ENCODE measurements around the gene SORBS2. TPM values are rescaled to one million over a fixed set of nuclear protein-coding genes. Genes with fewer than 3 reads are reported as not detected.

SORBS2 gene
- total RNA-seq, 4 donors from 2014 or later = 92.7 to 234 (median 122) TPM

DNA sequence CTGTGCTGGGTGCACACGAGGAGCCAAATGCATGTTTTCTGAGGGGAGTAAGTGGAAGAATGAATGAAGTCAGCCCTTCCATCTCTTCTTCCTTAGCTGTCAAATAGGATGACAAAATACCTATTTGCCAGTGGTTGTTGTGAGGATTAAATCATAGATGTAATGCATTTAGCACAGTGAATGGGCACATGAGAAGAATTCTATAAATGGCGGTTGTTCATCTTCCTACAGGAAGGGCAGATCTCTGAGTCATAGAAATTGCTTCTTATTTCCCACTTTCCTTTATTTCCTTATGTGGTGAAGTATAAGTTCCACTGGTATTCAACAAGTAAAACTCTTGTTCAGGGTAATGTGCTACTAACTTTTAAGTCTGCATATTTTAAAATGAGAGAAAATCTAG lies 83.1 kb downstream of the SORBS2 start:
- in situ Hi-C loops (cut with MboI; ENCODE audit: low pct_ligation_motif_present in 1 of 4, low pct_unique_long_range_greater_than_20kb in 1 of 4, low sequenced_read_pairs in 3 of 4) = no loop called here
- no peak for TF ChIP-seq EP300 (IDR thresholded peaks at IDR 0.05; ENCODE audit: low read depth)
- TF ChIP-seq POLR2A (IDR thresholded peaks at IDR 0.05) = no peak
- no peak for TF ChIP-seq POLR2AphosphoS5 (IDR thresholded peaks at IDR 0.05)
- TF ChIP-seq, protein P1, sequence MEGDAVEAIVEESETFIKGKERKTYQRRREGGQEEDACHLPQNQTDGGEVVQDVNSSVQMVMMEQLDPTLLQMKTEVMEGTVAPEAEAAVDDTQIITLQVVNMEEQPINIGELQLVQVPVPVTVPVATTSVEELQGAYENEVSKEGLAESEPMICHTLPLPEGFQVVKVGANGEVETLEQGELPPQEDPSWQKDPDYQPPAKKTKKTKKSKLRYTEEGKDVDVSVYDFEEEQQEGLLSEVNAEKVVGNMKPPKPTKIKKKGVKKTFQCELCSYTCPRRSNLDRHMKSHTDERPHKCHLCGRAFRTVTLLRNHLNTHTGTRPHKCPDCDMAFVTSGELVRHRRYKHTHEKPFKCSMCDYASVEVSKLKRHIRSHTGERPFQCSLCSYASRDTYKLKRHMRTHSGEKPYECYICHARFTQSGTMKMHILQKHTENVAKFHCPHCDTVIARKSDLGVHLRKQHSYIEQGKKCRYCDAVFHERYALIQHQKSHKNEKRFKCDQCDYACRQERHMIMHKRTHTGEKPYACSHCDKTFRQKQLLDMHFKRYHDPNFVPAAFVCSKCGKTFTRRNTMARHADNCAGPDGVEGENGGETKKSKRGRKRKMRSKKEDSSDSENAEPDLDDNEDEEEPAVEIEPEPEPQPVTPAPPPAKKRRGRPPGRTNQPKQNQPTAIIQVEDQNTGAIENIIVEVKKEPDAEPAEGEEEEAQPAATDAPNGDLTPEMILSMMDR (IDR thresholded peaks at IDR 0.05) = no peak
- peak overlapping the region; percentile 14 to 71 (median 50) for H3K27ac ChIP-seq
- H3K9me3 ChIP-seq = no peaks in the 10 kb centered on the region
- no peak overlapping the region for H3K4me3 ChIP-seq
- no peaks in the 10 kb centered on the region for H3K27me3 ChIP-seq
- DNase-seq = no peak
- 80 to 87% methylated on average over 2 of the region's 2 CpGs for WGBS, 2 donors (ENCODE audit: low coverage in 1 of 2)
- H3K4me1 ChIP-seq = peaks cover 0 to 26% (median 6%) of the 10 kb centered on the region in 4 donors
- intact Hi-C loops (cut with DNase I; ENCODE audit: low total_unique reads) = no loop called here
- no peaks in the 10 kb centered on the region for H3K36me3 ChIP-seq

DNA sequence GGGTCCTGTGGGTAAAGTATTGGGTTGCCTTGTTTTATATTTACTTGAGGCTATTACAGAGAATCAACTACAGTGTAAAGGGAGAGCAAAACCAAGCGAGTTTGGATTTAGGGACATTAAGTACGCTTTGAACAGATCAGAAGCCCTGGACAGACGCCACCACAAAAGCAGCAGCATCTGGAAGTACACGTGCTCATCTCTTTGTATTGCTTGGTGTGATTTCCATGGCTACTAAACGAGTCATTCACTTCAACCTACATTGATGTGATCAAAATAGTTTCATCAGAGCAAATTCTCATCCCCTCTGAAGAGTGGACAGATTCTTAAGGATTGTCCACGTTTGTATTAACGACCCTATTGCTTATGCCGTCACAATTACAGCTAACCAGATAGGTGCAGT lies 85.1 kb downstream of the SORBS2 start:
- H3K4me1 ChIP-seq = peaks cover 0 to 35% (median 7%) of the 10 kb centered on the region in 4 donors
- no peaks in the 10 kb centered on the region for H3K36me3 ChIP-seq
- peak overlapping the region; percentile 27 to 71 (median 34) for H3K27ac ChIP-seq
- H3K27me3 ChIP-seq = no peaks in the 10 kb centered on the region
- in situ Hi-C loops (cut with MboI; ENCODE audit: low pct_ligation_motif_present in 1 of 4, low pct_unique_long_range_greater_than_20kb in 1 of 4, low sequenced_read_pairs in 3 of 4) = no loop called here
- intact Hi-C loops (cut with DNase I; ENCODE audit: low total_unique reads) = no loop called here
- peak; percentile 24 for DNase-seq
- TF ChIP-seq POLR2AphosphoS5 (IDR thresholded peaks at IDR 0.05) (peak in 2 of 3 donors; percentile 6 to 25), EP300 (IDR thresholded peaks at IDR 0.05; ENCODE audit: low read depth) (no peak), POLR2A (IDR thresholded peaks at IDR 0.05) (no peak)
- TF ChIP-seq, protein P1 (IDR thresholded peaks at IDR 0.05) = no peak
- 64 to 71% methylated on average over 8 of the region's 8 CpGs for WGBS, 2 donors (ENCODE audit: low coverage in 1 of 2)
- H3K4me3 ChIP-seq = no peak overlapping the region
- H3K9me3 ChIP-seq = no peaks in the 10 kb centered on the region

DNA sequence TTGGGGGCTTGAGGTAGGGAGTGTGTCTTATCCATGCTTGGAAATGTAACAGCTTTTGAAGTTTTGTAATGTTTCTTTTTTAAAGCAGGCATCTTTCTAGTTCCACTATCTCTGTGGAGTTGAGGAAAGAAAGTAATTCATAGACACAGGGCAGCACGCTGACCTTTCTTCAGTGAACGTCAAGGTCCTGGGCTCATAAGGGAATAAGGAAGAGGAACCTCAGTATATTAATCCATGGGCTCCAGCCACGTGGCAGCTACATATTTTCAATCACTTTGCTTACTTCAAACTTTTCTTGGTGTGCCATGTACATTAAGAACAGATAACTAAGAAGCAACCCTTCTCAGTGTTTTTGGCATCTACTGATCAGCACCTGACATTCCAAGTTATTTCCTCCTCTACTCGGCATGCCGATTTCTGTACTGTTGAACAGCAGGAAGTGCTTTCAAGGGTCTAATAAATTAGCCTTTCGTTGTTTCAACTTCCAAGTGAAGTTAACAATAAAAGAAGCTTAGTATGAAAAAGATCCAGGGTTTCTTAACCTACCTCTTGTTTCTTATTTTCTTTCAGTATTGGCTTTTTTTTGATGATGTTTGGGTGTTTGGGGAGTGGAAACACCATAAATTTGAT lies 88.2 kb downstream of the SORBS2 start:
- in situ Hi-C loops (cut with MboI; ENCODE audit: low pct_ligation_motif_present in 1 of 4, low pct_unique_long_range_greater_than_20kb in 1 of 4, low sequenced_read_pairs in 3 of 4) (no loop called here), intact Hi-C loops (cut with DNase I; ENCODE audit: low total_unique reads) (no loop called here)
- Histone ChIP-seq H3K27me3 (no peaks in the 10 kb centered on the region), H3K27ac (peak overlapping the region; percentile 66 to 76 (median 70)), H3K36me3 (no peaks in the 10 kb centered on the region), H3K4me1 (peaks cover 0 to 35% (median 3%) of the 10 kb centered on the region in 4 donors), H3K9me3 (no peaks in the 10 kb centered on the region), H3K4me3 (no peak overlapping the region)
- DNase-seq = no peak
- TF ChIP-seq POLR2A (IDR thresholded peaks at IDR 0.05) (no peak), POLR2AphosphoS5 (IDR thresholded peaks at IDR 0.05) (peak in 1 of 3 donors; percentile 15)
- WGBS, 2 donors (ENCODE audit: low coverage in 1 of 2) = 39 to 53% methylated on average over 6 of the region's 6 CpGs

DNA sequence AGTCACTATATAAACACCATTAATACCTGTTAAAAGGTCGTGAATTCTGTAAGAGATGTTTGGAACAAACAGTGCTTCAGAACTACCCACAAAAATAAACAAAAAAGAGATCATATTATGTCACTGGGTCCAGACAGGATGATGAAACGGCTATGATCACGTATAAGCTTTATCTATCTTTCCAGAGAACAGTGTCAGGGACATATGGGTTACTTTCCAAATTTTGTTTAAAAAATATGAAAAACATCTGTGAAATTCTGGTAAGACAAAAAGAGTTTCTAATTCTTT lies 90.0 kb downstream of the SORBS2 start:
- peaks cover 0 to 35% (median 3%) of the 10 kb centered on the region in 4 donors for H3K4me1 ChIP-seq
- 52 to 55% methylated on average over 3 of the region's 3 CpGs for WGBS, 2 donors (ENCODE audit: low coverage in 1 of 2)
- no peak for DNase-seq
- H3K27me3 ChIP-seq = no peaks in the 10 kb centered on the region
- in situ Hi-C loops (cut with MboI; ENCODE audit: low pct_ligation_motif_present in 1 of 4, low pct_unique_long_range_greater_than_20kb in 1 of 4, low sequenced_read_pairs in 3 of 4) = no loop called here
- TF ChIP-seq POLR2AphosphoS5 (IDR thresholded peaks at IDR 0.05) = peak in 2 of 3 donors; percentile 19 to 59
- TF ChIP-seq, protein P1 (IDR thresholded peaks at IDR 0.05) = no peak
- intact Hi-C loops (cut with DNase I; ENCODE audit: low total_unique reads) = no loop called here
- H3K27ac ChIP-seq = peak overlapping the region; percentile 66 to 76 (median 70)
- H3K9me3 ChIP-seq = no peaks in the 10 kb centered on the region
- H3K4me3 ChIP-seq = no peak overlapping the region
- H3K36me3 ChIP-seq = no peaks in the 10 kb centered on the region

Data from transverse colon (tissue), 4 donors.